ENCODE data around the gene NPFFR2.

DNA sequence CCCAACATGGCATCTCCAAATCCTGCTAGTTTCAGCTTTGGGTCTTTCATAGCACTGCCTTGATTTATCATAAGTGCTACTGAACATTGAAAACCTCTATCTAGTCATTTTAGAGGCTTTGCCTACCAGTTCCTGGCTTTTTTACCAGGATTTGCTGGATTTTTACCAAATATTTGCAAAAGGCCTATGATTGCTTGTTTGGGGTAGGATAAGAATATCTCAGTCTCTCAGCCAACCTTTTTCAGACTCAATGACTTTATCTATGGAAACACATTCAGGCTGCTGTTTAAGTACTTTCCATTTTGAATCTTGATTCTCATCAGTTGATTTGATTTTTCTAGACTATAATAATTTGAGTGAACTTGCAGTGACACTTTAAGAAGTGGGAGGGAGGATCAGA is 80.1 kb downstream of the NPFFR2 start:
- TF ChIP-seq, protein P1, sequence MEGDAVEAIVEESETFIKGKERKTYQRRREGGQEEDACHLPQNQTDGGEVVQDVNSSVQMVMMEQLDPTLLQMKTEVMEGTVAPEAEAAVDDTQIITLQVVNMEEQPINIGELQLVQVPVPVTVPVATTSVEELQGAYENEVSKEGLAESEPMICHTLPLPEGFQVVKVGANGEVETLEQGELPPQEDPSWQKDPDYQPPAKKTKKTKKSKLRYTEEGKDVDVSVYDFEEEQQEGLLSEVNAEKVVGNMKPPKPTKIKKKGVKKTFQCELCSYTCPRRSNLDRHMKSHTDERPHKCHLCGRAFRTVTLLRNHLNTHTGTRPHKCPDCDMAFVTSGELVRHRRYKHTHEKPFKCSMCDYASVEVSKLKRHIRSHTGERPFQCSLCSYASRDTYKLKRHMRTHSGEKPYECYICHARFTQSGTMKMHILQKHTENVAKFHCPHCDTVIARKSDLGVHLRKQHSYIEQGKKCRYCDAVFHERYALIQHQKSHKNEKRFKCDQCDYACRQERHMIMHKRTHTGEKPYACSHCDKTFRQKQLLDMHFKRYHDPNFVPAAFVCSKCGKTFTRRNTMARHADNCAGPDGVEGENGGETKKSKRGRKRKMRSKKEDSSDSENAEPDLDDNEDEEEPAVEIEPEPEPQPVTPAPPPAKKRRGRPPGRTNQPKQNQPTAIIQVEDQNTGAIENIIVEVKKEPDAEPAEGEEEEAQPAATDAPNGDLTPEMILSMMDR (IDR thresholded peaks at IDR 0.05): no peak
- no peak for TF ChIP-seq POLR2AphosphoS5 (IDR thresholded peaks at IDR 0.05)

All from sigmoid colon (tissue), 4 donors.